ENCODE data around the gene SELENBP1. TPM values are rescaled to one million over a fixed set of nuclear protein-coding genes. Genes with fewer than 3 reads are reported as not detected.
"Not testable (repeated sequence)": the region's sequence is repeated elsewhere in the genome, so short reads cannot be mapped to it uniquely, and the experiment has no call there.

Gene SELENBP1
- total RNA-seq, 4 donors from 2014 or later, result 61.4 to 113 (median 81.6) TPM

- Histone ChIP-seq H3K9me3 (no peaks in the 10 kb centered on the region), H3K27ac (replicated peaks in 1 of 4) (no peak overlapping the region), H3K4me1 (no peaks in the 10 kb centered on the region), H3K36me3 (peaks cover 27 to 48% (median 40%) of the 10 kb centered on the region in 4 donors), H3K4me3 (no peak overlapping the region), H3K27me3 (no peaks in the 10 kb centered on the region)
- intact Hi-C loops (cut with DNase I), result no loop called here
- no peak for TF ChIP-seq EP300 (IDR thresholded peaks at IDR 0.05)
- no peak for TF ChIP-seq POLR2A (IDR thresholded peaks at IDR 0.05; ENCODE audit: low read depth)
- TF ChIP-seq POLR2AphosphoS5 (IDR thresholded peaks at IDR 0.05), result no peak
- TF ChIP-seq CTCF (IDR thresholded peaks at IDR 0.05), result no peak
- DNase-seq (ENCODE audit: extremely low spot score), result no peak
These were observed 10.6 kb downstream of the SELENBP1 start for GRCh38 chr1:151361883-151362282.

GRCh38 chr1:151356696-151357095 lies 15.8 kb downstream of the SELENBP1 start:
- 63% methylated on average over 2 of the region's 2 CpGs for WGBS
- no peaks in the 10 kb centered on the region for H3K9me3 ChIP-seq
- no peaks in the 10 kb centered on the region for H3K4me1 ChIP-seq
- intact Hi-C loops (cut with DNase I), result no loop called here
- no peak overlapping the region for H3K4me3 ChIP-seq
- DNase-seq (ENCODE audit: extremely low spot score), result no peak
- TF ChIP-seq POLR2A (IDR thresholded peaks at IDR 0.05; ENCODE audit: low read depth) (no peak), CTCF (IDR thresholded peaks at IDR 0.05) (no peak), POLR2AphosphoS5 (IDR thresholded peaks at IDR 0.05) (no peak), EP300 (IDR thresholded peaks at IDR 0.05) (no peak)
- no peaks in the 10 kb centered on the region for H3K27me3 ChIP-seq
- no peak overlapping the region for H3K27ac ChIP-seq (replicated peaks in 1 of 4)
- H3K36me3 ChIP-seq, result no peaks in the 10 kb centered on the region

GRCh38 chr1:151352021-151352718 lies 20.3 kb downstream of the SELENBP1 start:
- Histone ChIP-seq H3K4me3 (no peak overlapping the region), H3K36me3 (no peaks in the 10 kb centered on the region), H3K27ac (replicated peaks in 1 of 4) (no peak overlapping the region), H3K27me3 (no peaks in the 10 kb centered on the region), H3K9me3 (no peaks in the 10 kb centered on the region), H3K4me1 (peaks cover 5 to 9% (median 6%) of the 10 kb centered on the region in 4 donors)
- no peak for DNase-seq (ENCODE audit: extremely low spot score)
- TF ChIP-seq POLR2AphosphoS5 (IDR thresholded peaks at IDR 0.05), result no peak
- TF ChIP-seq EP300 (IDR thresholded peaks at IDR 0.05), result no peak
- no peak for TF ChIP-seq CTCF (IDR thresholded peaks at IDR 0.05)
- no peak for TF ChIP-seq POLR2A (IDR thresholded peaks at IDR 0.05; ENCODE audit: low read depth)
- intact Hi-C loops (cut with DNase I), result no loop called here
- WGBS, result 85% methylated on average over 6 of the region's 6 CpGs

- H3K4me3 ChIP-seq; DNase-seq (ENCODE audit: extremely low spot score); H3K27me3 ChIP-seq; H3K9me3 ChIP-seq; intact Hi-C loops (cut with DNase I); H3K36me3 ChIP-seq; H3K27ac ChIP-seq (replicated peaks in 1 of 4): not testable (repeated sequence)
- WGBS, result 90% methylated on average over 9 of the region's 9 CpGs
- H3K4me1 ChIP-seq, result peaks cover 8 to 22% (median 18%) of the 10 kb centered on the region in 4 donors
These were observed 22.2 kb downstream of the SELENBP1 start for GRCh38 chr1:151350323-151350722.

GRCh38 chr1:151347523-151348246 lies 24.8 kb downstream of the SELENBP1 start:
- intact Hi-C loops (cut with DNase I), result loop anchor here (2.0 kb wide), 1 partner anchor 51 kb away; the partner anchor contains the start of gene PSMB4
- peaks cover 8 to 26% (median 20%) of the 10 kb centered on the region in 4 donors for H3K4me1 ChIP-seq
- H3K4me3 ChIP-seq, result peak overlapping the region; percentile 63 to 83 (median 74)
- H3K27me3 ChIP-seq, result no peaks in the 10 kb centered on the region
- peak overlapping the region; percentile 90 to 95 (median 92) for H3K27ac ChIP-seq (replicated peaks in 1 of 4)
- TF ChIP-seq POLR2AphosphoS5 (IDR thresholded peaks at IDR 0.05) (no peak), POLR2A (IDR thresholded peaks at IDR 0.05; ENCODE audit: low read depth) (no peak), CTCF (IDR thresholded peaks at IDR 0.05) (no peak), EP300 (IDR thresholded peaks at IDR 0.05) (no peak)
- H3K9me3 ChIP-seq, result no peaks in the 10 kb centered on the region
- peaks cover 17 to 26% (median 24%) of the 10 kb centered on the region in 4 donors for H3K36me3 ChIP-seq
- 29% methylated on average over 12 of the region's 12 CpGs for WGBS
- DNase-seq (ENCODE audit: extremely low spot score), result no peak

Measured in esophagus muscularis mucosa (tissue), 4 donors.